ENCODE measurements around the gene TWF2.

DNA sequence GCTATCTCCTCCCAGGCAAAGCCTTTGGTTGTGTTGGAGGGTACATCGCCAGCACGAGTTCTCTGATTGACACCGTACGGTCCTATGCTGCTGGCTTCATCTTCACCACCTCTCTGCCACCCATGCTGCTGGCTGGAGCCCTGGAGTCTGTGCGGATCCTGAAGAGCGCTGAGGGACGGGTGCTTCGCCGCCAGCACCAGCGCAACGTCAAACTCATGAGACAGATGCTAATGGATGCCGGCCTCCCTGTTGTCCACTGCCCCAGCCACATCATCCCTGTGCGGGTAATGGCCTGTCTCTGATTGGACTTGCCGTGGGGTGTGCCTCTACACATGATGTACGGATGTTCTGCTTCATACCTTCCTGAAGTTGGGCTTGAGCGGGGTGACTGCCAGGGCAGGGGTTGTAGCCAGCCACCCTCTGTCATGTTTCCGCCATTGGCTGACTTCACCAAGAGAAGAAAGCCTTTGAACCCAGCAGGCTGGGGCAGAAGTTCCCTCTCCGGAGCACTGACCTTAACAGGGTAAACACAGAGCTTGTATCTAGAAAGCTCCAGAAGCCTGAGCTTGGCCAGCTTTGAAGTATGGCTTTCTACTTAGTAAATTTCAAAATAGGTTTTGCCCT is 27.6 kb downstream of the TWF2 start:
- TF ChIP-seq CTCF (conservative IDR thresholded peaks at IDR 0.05) (no peak), EZH2 (IDR thresholded peaks at IDR 0.05; ENCODE audit: low read depth) (no peak)
